ENCODE data around the gene TXNL4B.
"Not testable (repeated sequence)": the region's sequence is repeated elsewhere in the genome, so short reads cannot be mapped to it uniquely, and the experiment has no call there.

DNA sequence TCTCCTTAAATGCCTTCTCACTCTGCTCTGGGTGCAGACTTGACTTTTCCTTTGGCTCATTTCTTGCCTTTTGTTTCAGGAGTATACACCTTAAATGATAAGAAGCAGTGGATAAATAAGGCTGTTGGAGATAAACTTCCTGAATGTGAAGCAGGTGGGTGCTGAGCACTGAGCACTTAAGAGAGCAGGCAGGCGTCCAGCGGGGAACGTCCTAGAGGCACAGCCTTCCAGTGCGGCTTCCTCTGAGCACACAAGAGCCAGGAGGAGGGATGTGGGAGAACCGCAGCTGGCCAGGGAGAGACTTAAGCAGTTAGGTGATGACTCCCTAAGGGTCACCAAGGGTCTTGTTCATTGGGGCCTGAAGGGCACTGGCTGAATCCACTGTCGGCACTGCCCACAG is 36.1 kb downstream of the TXNL4B start:
- TF ChIP-seq, protein P1, sequence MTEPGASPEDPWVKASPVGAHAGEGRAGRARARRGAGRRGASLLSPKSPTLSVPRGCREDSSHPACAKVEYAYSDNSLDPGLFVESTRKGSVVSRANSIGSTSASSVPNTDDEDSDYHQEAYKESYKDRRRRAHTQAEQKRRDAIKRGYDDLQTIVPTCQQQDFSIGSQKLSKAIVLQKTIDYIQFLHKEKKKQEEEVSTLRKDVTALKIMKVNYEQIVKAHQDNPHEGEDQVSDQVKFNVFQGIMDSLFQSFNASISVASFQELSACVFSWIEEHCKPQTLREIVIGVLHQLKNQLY (CRISPR knock-in tag; IDR thresholded peaks at IDR 0.05), result not testable (repeated sequence)
- not testable (repeated sequence) for TF ChIP-seq PRRX2, CREB1, ZNF121, RORB (CRISPR knock-in tag; IDR thresholded peaks at IDR 0.05)
- TF ChIP-seq, protein P2, sequence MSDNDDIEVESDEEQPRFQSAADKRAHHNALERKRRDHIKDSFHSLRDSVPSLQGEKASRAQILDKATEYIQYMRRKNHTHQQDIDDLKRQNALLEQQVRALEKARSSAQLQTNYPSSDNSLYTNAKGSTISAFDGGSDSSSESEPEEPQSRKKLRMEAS (CRISPR knock-in tag; IDR thresholded peaks at IDR 0.05), result not testable (repeated sequence)
- TF ChIP-seq, protein P3, sequence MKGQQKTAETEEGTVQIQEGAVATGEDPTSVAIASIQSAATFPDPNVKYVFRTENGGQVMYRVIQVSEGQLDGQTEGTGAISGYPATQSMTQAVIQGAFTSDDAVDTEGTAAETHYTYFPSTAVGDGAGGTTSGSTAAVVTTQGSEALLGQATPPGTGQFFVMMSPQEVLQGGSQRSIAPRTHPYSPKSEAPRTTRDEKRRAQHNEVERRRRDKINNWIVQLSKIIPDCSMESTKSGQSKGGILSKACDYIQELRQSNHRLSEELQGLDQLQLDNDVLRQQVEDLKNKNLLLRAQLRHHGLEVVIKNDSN (CRISPR knock-in tag; IDR thresholded peaks at IDR 0.05), result not testable (repeated sequence)
- TF ChIP-seq, protein P4, sequence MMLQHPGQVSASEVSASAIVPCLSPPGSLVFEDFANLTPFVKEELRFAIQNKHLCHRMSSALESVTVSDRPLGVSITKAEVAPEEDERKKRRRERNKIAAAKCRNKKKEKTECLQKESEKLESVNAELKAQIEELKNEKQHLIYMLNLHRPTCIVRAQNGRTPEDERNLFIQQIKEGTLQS (CRISPR knock-in tag; conservative IDR thresholded peaks at IDR 0.05), result not testable (repeated sequence)
- TF ChIP-seq, protein P5, sequence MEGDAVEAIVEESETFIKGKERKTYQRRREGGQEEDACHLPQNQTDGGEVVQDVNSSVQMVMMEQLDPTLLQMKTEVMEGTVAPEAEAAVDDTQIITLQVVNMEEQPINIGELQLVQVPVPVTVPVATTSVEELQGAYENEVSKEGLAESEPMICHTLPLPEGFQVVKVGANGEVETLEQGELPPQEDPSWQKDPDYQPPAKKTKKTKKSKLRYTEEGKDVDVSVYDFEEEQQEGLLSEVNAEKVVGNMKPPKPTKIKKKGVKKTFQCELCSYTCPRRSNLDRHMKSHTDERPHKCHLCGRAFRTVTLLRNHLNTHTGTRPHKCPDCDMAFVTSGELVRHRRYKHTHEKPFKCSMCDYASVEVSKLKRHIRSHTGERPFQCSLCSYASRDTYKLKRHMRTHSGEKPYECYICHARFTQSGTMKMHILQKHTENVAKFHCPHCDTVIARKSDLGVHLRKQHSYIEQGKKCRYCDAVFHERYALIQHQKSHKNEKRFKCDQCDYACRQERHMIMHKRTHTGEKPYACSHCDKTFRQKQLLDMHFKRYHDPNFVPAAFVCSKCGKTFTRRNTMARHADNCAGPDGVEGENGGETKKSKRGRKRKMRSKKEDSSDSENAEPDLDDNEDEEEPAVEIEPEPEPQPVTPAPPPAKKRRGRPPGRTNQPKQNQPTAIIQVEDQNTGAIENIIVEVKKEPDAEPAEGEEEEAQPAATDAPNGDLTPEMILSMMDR (IDR thresholded peaks at IDR 0.05), result not testable (repeated sequence)
- TF ChIP-seq, protein P6, sequence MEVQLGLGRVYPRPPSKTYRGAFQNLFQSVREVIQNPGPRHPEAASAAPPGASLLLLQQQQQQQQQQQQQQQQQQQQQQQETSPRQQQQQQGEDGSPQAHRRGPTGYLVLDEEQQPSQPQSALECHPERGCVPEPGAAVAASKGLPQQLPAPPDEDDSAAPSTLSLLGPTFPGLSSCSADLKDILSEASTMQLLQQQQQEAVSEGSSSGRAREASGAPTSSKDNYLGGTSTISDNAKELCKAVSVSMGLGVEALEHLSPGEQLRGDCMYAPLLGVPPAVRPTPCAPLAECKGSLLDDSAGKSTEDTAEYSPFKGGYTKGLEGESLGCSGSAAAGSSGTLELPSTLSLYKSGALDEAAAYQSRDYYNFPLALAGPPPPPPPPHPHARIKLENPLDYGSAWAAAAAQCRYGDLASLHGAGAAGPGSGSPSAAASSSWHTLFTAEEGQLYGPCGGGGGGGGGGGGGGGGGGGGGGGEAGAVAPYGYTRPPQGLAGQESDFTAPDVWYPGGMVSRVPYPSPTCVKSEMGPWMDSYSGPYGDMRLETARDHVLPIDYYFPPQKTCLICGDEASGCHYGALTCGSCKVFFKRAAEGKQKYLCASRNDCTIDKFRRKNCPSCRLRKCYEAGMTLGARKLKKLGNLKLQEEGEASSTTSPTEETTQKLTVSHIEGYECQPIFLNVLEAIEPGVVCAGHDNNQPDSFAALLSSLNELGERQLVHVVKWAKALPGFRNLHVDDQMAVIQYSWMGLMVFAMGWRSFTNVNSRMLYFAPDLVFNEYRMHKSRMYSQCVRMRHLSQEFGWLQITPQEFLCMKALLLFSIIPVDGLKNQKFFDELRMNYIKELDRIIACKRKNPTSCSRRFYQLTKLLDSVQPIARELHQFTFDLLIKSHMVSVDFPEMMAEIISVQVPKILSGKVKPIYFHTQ (CRISPR knock-in tag; IDR thresholded peaks at IDR 0.05), result not testable (repeated sequence)
- TF ChIP-seq, protein P7, sequence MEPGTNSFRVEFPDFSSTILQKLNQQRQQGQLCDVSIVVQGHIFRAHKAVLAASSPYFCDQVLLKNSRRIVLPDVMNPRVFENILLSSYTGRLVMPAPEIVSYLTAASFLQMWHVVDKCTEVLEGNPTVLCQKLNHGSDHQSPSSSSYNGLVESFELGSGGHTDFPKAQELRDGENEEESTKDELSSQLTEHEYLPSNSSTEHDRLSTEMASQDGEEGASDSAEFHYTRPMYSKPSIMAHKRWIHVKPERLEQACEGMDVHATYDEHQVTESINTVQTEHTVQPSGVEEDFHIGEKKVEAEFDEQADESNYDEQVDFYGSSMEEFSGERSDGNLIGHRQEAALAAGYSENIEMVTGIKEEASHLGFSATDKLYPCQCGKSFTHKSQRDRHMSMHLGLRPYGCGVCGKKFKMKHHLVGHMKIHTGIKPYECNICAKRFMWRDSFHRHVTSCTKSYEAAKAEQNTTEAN (CRISPR knock-in tag; IDR thresholded peaks at IDR 0.05), result not testable (repeated sequence)

All from WTC11 (cell line).